Measurements from ENCODE around the gene S100PBP. TPM values are rescaled to one million over a fixed set of nuclear protein-coding genes. Genes with fewer than 3 reads are reported as not detected.
A peak's percentile ranks its signal among the peaks of the same experiment; 100 is the strongest.

Gene S100PBP
- total RNA-seq, 1 experiment from 2014 or later, result 61.1 TPM

DNA sequence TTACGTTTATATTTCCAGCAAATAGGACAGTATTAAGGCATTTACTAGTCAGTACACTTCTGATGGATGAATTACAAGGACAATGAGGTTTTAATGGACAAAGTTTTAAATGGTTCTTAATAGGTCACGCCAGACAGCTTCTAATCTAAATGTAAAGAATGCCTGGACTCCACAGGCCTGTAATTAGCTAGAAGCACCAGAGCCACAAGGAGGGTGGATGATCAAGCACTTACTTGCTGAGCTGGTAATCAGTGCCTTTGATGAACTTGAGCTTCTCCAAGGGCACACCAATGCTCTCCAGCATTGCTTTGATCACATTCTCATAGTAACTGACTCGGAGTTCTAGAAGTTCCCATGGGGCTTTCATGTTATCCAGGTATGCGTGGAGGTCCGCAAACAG is 7.1 kb upstream of the S100PBP start:
- CTCF ChIA-PET, result no interaction called here
- BruUV-seq (replicated peaks), result no TSS peak
- no peak overlapping the region for H3K27ac Mint-ChIP-seq (ENCODE audit: unreplicated experiment)

DNA sequence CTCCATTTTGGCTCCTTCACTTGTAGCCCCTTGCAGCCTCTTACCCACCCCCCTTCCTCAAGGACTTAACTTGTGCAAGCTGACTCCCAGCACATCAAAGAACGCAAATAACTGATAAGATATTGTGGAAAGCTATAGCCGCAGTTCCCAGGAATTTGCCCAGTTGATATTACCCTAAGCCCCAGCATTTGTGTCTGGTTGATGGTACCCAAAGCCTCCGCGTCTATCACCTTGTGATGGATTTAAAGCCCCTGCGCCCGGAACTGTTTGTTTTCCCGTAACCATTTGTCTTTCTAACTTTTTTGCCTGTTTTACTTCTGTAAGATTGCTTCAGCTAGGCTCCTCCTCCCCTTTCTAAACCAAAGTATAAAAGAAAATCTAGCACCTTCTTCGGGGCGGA is 6.2 kb upstream of the S100PBP start:
- peaks cover 27% of the 10 kb centered on the region for H3K4me1 Mint-ChIP-seq (ENCODE audit: low read depth, unreplicated experiment)
- no peak overlapping the region for H3K4me3 Mint-ChIP-seq (ENCODE audit: low read depth, unreplicated experiment)
- CTCF ChIA-PET, result no interaction called here
- H3K27me3 Mint-ChIP-seq (ENCODE audit: unreplicated experiment), result no peaks in the 10 kb centered on the region
- no peak for DNase-seq
- TF ChIP-seq, protein P1, sequence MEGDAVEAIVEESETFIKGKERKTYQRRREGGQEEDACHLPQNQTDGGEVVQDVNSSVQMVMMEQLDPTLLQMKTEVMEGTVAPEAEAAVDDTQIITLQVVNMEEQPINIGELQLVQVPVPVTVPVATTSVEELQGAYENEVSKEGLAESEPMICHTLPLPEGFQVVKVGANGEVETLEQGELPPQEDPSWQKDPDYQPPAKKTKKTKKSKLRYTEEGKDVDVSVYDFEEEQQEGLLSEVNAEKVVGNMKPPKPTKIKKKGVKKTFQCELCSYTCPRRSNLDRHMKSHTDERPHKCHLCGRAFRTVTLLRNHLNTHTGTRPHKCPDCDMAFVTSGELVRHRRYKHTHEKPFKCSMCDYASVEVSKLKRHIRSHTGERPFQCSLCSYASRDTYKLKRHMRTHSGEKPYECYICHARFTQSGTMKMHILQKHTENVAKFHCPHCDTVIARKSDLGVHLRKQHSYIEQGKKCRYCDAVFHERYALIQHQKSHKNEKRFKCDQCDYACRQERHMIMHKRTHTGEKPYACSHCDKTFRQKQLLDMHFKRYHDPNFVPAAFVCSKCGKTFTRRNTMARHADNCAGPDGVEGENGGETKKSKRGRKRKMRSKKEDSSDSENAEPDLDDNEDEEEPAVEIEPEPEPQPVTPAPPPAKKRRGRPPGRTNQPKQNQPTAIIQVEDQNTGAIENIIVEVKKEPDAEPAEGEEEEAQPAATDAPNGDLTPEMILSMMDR (IDR thresholded peaks at IDR 0.05; ENCODE audit: unreplicated experiment), result no peak
- intact Hi-C loops (cut with micrococcal nuclease; ENCODE audit: unreplicated experiment), result no loop called here
- peaks cover 80% of the 10 kb centered on the region for H3K36me3 Mint-ChIP-seq (ENCODE audit: insufficient read depth, unreplicated experiment)
- peaks cover 8% of the 10 kb centered on the region for H3K9me3 Mint-ChIP-seq (ENCODE audit: low read depth, unreplicated experiment)
- H3K27ac Mint-ChIP-seq (ENCODE audit: unreplicated experiment), result no peak overlapping the region
- no TSS peak for BruUV-seq (replicated peaks)

More for the DNA sequence above, 7.1 kb upstream of the S100PBP start:
- Mint-ChIP-seq H3K4me3 (ENCODE audit: low read depth, unreplicated experiment) (no peak overlapping the region), H3K4me1 (ENCODE audit: low read depth, unreplicated experiment) (peaks cover 23% of the 10 kb centered on the region), H3K36me3 (ENCODE audit: insufficient read depth, unreplicated experiment) (peaks cover 78% of the 10 kb centered on the region), H3K9me3 (ENCODE audit: low read depth, unreplicated experiment) (peaks cover 8% of the 10 kb centered on the region), H3K27me3 (ENCODE audit: unreplicated experiment) (no peaks in the 10 kb centered on the region)
- TF ChIP-seq, protein P1 (IDR thresholded peaks at IDR 0.05; ENCODE audit: unreplicated experiment), result no peak
- DNase-seq, result no peak
- intact Hi-C loops (cut with micrococcal nuclease; ENCODE audit: unreplicated experiment), result no loop called here

DNA sequence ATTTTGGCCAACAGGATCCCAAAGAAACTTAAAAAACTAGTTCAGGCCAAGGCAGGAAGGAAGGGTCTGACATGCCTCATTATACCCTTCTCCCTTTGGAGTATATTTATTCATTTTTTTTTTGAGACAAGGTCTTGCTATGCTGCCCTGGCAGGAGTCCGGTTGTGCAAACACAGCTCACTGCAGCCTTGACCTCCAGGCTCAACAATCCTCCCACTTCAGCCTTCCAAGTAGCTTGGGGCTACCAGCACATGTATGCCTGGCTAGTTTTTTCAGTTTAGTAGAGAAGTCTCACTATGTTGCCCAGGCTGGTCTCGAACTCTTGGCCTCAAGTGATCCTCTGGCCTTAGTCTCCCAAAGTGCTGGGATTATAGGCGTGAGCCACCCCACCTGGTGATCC is 5.5 kb upstream of the S100PBP start:
- Mint-ChIP-seq H3K9me3 (ENCODE audit: low read depth, unreplicated experiment) (peaks cover 8% of the 10 kb centered on the region), H3K36me3 (ENCODE audit: insufficient read depth, unreplicated experiment) (peaks cover 82% of the 10 kb centered on the region), H3K27me3 (ENCODE audit: unreplicated experiment) (no peaks in the 10 kb centered on the region), H3K27ac (ENCODE audit: unreplicated experiment) (no peak overlapping the region), H3K4me1 (ENCODE audit: low read depth, unreplicated experiment) (peaks cover 27% of the 10 kb centered on the region), H3K4me3 (ENCODE audit: low read depth, unreplicated experiment) (no peak overlapping the region)
- no peak for DNase-seq
- intact Hi-C loops (cut with micrococcal nuclease; ENCODE audit: unreplicated experiment), result no loop called here
- CTCF ChIA-PET, result no interaction called here
- no TSS peak for BruUV-seq (replicated peaks)
- TF ChIP-seq, protein P1 (IDR thresholded peaks at IDR 0.05; ENCODE audit: unreplicated experiment), result no peak

DNA sequence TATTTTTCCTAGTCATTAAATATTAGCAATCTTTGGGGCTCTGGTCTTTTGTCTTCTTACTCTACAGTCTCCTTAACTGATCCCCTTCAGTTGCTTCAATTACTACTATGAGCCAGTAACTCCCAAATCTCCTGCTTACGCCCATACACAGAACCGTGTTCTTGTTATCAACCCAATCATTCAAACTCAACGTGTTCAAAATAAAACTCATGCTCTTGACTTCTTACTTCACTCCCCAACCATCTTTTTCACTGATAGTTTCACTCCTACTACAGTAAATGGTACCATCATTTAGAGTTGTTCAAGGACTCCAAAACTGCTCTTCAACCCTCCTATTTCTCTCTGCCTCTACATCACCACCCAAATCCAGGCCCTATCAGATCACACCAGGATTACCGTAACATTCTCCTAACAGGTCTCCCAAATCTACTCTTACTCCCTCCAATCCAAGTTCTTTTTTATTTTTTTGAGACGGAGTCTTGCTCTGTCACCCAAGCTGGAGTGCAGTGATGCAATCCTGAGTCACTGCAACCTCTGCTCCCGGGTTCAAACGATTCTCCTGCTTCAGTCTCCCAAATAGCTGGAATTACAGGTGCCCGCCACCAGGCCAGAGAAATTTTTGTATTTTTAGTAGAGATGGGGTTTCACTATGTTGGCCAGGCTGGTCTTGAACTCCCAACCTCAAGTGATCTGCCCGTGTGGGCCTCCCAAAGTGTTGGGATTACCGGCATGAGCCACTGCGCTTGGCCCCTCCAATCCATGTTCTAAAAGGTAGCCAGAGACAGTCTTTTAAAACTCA is 3.3 kb upstream of the S100PBP start:
- no peaks in the 10 kb centered on the region for H3K27me3 Mint-ChIP-seq (ENCODE audit: unreplicated experiment)
- H3K4me1 Mint-ChIP-seq (ENCODE audit: low read depth, unreplicated experiment), result peaks cover 35% of the 10 kb centered on the region
- peaks cover 8% of the 10 kb centered on the region for H3K9me3 Mint-ChIP-seq (ENCODE audit: low read depth, unreplicated experiment)
- DNase-seq, result no peak
- peak overlapping the region; percentile 93 for H3K4me3 Mint-ChIP-seq (ENCODE audit: low read depth, unreplicated experiment)
- no TSS peak for BruUV-seq (replicated peaks)
- H3K27ac Mint-ChIP-seq (ENCODE audit: unreplicated experiment), result peak overlapping the region; percentile 56
- intact Hi-C loops (cut with micrococcal nuclease; ENCODE audit: unreplicated experiment), result no loop called here
- CTCF ChIA-PET, result no interaction called here
- H3K36me3 Mint-ChIP-seq (ENCODE audit: insufficient read depth, unreplicated experiment), result peaks cover 80% of the 10 kb centered on the region
- TF ChIP-seq, protein P1 (IDR thresholded peaks at IDR 0.05; ENCODE audit: unreplicated experiment), result no peak

All from Calu3 (cell line).